ENCODE data around the gene AMBP.

- TF ChIP-seq CTCF (IDR thresholded peaks at IDR 0.05 in 8 of 11, conservative IDR thresholded peaks at IDR 0.05 in 3 of 11) = no peak
- no peak for TF ChIP-seq POLR2A (IDR thresholded peaks at IDR 0.05)
Observed at GRCh38 chr9:114107286-114108001, 29.3 kb upstream of the AMBP start.

Data from spleen (tissue), 7 donors.